NT2/D1 (cell line): ENCODE measurements around the gene AWAT2.

ENCODE experiments used
- DNase-seq: peaks from one replicate; pipeline ENCODE4 v3.0.0-alpha.2; 2011; ENCODE audit warnings: low read depth, low spot score
- H3K27me3 ChIP-seq: 2 replicates; pipeline ENCODE4 v1.6.0; 2011; ENCODE audit warnings: mild to moderate bottlenecking; ENCODE audit not compliant: insufficient read length, insufficient read depth
- H3K36me3 ChIP-seq: 2 replicates; pipeline ENCODE4 v1.6.1; 2011; ENCODE audit warnings: mild to moderate bottlenecking, low read length, mixed read lengths; ENCODE audit not compliant: insufficient read depth, insufficient read length
- H3K4me1 ChIP-seq: 2 replicates; pipeline ENCODE4 v1.5.1; 2011; ENCODE audit not compliant: insufficient read depth, insufficient read length
- H3K4me3 ChIP-seq: 2 replicates; pipeline ENCODE4 v1.5.1; 2011; ENCODE audit warnings: low read depth; ENCODE audit not compliant: insufficient read length
- H3K9ac ChIP-seq: 2 replicates; pipeline ENCODE4 v1.6.0; 2011; ENCODE audit warnings: low read depth; ENCODE audit not compliant: insufficient read length
- H3K9me3 ChIP-seq: 2 replicates; pipeline ENCODE4 v1.5.1; 2011; ENCODE audit warnings: mild to moderate bottlenecking, low read length; ENCODE audit not compliant: insufficient read depth
- SUZ12 ChIP-seq: IDR thresholded peaks from 2 replicates; pipeline ENCODE4 v1.6.1; 2011; ENCODE audit not compliant: insufficient read length, insufficient read depth; ENCODE audit errors: extremely low read depth
- YY1 ChIP-seq: IDR thresholded peaks from 2 replicates; pipeline ENCODE4 v1.6.1; 2011; ENCODE audit not compliant: insufficient read length, insufficient read depth
- ZNF274 ChIP-seq: IDR thresholded peaks from 2 replicates; pipeline ENCODE4 v1.6.1; 2011; ENCODE audit warnings: mild to moderate bottlenecking, low read depth, low read length

Gene AWAT2

GRCh38 chrX:70052895-70053615, 3.3 kb upstream of the AWAT2 start:
- DNase-seq: no peak
- TF ChIP-seq YY1: no peak
- no peak for TF ChIP-seq SUZ12
- no peak for TF ChIP-seq ZNF274
- no peaks in the 10 kb centered on the region for H3K36me3 ChIP-seq
- H3K4me1 ChIP-seq: no peaks in the 10 kb centered on the region
- H3K4me3 ChIP-seq: no peak overlapping the region
- H3K9ac ChIP-seq: no peak overlapping the region
- no peaks in the 10 kb centered on the region for H3K9me3 ChIP-seq
- no peaks in the 10 kb centered on the region for H3K27me3 ChIP-seq

DNA sequence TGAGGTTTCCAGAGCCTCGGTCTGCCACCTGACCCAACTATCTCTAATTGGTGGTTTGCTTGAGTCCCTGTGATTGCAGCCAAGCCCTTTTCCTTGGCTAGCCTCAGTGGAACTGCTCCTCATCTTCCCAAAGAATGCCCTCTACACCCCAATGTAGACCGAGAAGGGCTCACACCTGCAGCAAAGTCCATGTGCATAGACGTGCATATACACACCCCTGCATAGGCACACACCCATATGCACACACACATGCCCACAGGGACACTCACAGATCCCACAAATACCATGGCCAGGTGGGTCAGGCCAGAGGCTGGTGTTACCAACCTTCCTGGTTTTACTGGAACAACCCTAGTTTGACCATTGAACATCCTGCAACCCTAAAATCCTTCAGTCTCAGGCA, 332 bp downstream of the AWAT2 start:
- Histone ChIP-seq H3K27me3 (no peaks in the 10 kb centered on the region), H3K4me1 (no peaks in the 10 kb centered on the region), H3K4me3 (no peak overlapping the region), H3K9ac (no peak overlapping the region), H3K9me3 (no peaks in the 10 kb centered on the region), H3K36me3 (no peaks in the 10 kb centered on the region)
- TF ChIP-seq ZNF274 (no peak), YY1 (no peak), SUZ12 (no peak)
- no peak for DNase-seq

- Histone ChIP-seq H3K9ac (no peak overlapping the region), H3K9me3 (no peaks in the 10 kb centered on the region; the same call in 1 of the 2 replicates), H3K27me3 (no peaks in the 10 kb centered on the region), H3K36me3 (no peaks in the 10 kb centered on the region), H3K4me1 (no peaks in the 10 kb centered on the region), H3K4me3 (no peak overlapping the region)
- no peak for DNase-seq
- TF ChIP-seq SUZ12 (no peak), YY1 (no peak), ZNF274 (no peak)
Measured at GRCh38 chrX:70046978-70047377, 2.8 kb downstream of the AWAT2 start.

DNA sequence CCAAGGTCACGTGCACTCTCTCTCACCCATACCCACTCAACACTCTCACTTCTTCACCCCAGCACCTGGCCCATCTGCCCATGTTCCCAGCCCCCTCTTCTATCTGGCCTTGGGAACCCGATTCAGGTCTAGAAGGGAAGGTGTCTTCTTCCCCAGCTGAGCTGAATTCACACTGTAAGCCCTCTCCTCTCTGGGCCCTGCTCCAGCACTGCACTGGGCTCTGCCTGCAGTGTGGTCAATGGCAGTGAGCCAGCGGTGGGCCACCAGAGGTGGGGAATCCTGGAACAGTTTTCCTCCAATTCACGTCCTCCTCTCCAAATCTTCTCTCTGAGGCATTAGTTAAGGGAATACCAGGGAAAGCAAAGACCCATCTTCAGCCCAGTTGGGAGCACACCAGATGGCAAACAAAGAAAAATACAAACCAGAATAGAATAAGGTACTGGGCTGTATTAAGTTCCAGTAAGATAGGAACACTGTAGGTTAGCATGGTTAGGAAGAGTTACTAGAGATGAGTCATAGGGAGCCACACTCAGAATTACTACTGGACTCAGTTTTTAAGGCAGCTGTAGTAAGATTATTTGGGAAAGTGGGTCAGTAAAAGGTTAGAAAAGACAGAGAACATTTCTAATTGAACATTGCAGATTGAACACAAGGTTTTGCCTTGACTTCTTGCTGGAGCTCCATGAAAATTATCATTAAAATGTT, 5.0 kb downstream of the AWAT2 start:
- TF ChIP-seq ZNF274 (no peak), SUZ12 (no peak), YY1 (no peak)
- H3K4me3 ChIP-seq: no peak overlapping the region

DNA sequence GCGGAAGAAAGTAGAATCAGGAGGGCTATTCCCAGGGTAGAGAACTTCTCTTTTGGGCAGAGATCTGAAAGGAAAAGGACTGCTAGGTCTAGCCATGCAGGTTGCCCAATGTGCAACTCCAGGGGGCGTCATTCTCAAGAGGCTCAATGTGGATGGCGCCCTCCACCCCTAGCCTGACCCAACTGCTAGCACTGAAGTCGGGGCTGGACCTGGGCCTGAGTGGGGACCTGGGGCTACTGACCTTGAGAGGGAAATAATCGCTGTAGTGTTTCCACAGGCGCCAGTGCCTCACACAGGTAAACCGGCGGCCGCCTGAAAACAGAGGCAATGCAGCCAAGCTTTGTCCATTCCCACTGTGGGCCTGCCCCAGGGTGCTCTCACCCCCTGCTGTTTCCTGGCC, 6.1 kb downstream of the AWAT2 start:
- H3K9me3 ChIP-seq: no peaks in the 10 kb centered on the region; the same call in 1 of the 2 replicates
- H3K27me3 ChIP-seq: no peaks in the 10 kb centered on the region
- DNase-seq: no peak
- no peak for TF ChIP-seq YY1
- TF ChIP-seq ZNF274: no peak
- no peak for TF ChIP-seq SUZ12
- no peaks in the 10 kb centered on the region for H3K36me3 ChIP-seq
- no peak overlapping the region for H3K4me3 ChIP-seq
- H3K9ac ChIP-seq: no peak overlapping the region
- no peaks in the 10 kb centered on the region for H3K4me1 ChIP-seq

More for the DNA sequence above, 5.0 kb downstream of the AWAT2 start:
- no peaks in the 10 kb centered on the region for H3K27me3 ChIP-seq
- H3K36me3 ChIP-seq: no peaks in the 10 kb centered on the region
- no peaks in the 10 kb centered on the region for H3K4me1 ChIP-seq
- H3K9me3 ChIP-seq: no peaks in the 10 kb centered on the region; the same call in 1 of the 2 replicates
- no peak for DNase-seq
- no peak overlapping the region for H3K9ac ChIP-seq

GRCh38 chrX:70042399-70043371, 7.1 kb downstream of the AWAT2 start:
- Histone ChIP-seq H3K4me1 (no peaks in the 10 kb centered on the region), H3K4me3 (no peak overlapping the region), H3K27me3 (no peaks in the 10 kb centered on the region), H3K9ac (no peak overlapping the region), H3K9me3 (no peaks in the 10 kb centered on the region; the same call in 1 of the 2 replicates), H3K36me3 (no peaks in the 10 kb centered on the region)
- TF ChIP-seq SUZ12 (no peak), YY1 (no peak), ZNF274 (no peak)
- DNase-seq: no peak

DNA sequence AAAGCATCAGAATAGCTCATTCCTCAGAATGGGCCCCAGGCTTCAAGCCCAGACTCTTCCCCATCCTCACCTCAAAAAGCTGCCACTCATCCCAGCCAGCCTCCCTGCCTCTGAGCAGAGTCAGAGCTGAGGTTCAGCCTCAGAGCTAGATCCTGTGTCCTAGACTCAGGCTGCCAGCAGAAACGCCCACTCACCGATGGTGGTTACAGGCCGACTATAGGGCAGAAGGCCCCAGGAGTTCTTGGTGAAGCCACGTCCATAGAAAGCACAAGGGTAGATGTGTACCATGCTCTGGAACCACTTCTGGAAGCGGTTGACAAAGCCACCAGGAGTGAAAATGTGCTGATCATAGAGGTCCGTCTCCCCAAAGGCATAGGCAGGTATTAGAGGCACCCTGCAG, 7.7 kb downstream of the AWAT2 start:
- no peak for TF ChIP-seq ZNF274
- TF ChIP-seq SUZ12: no peak
- TF ChIP-seq YY1: no peak
- DNase-seq: no peak
- H3K27me3 ChIP-seq: no peaks in the 10 kb centered on the region

More for the DNA sequence above, 7.7 kb downstream of the AWAT2 start:
- Histone ChIP-seq H3K36me3 (no peaks in the 10 kb centered on the region), H3K4me1 (no peaks in the 10 kb centered on the region), H3K9ac (no peak overlapping the region), H3K9me3 (no peaks in the 10 kb centered on the region; the same call in 1 of the 2 replicates), H3K4me3 (no peak overlapping the region)
